ENCODE results near the gene TCF7L2.

The TCF7L2 gene

GRCh38 chr10:112963835-112964234 lies 13.8 kb downstream of the TCF7L2 start:
- DNase-seq (ENCODE audit: low read depth in 2 of 3, low spot score in 2 of 3), result no peak

- no peak for DNase-seq (ENCODE audit: low read depth in 2 of 3, low spot score in 2 of 3)
Measured at GRCh38 chr10:112964482-112964881, 14.4 kb downstream of the TCF7L2 start.

GRCh38 chr10:112966194-112966855 lies 16.3 kb downstream of the TCF7L2 start:
- DNase-seq (ENCODE audit: low read depth in 2 of 3, low spot score in 2 of 3), result no peak

- no peak for DNase-seq (ENCODE audit: low read depth in 2 of 3, low spot score in 2 of 3)
Measured at GRCh38 chr10:112967200-112967599, 17.2 kb downstream of the TCF7L2 start.

GRCh38 chr10:112969131-112969530 lies 19.1 kb downstream of the TCF7L2 start:
- DNase-seq (ENCODE audit: low read depth in 2 of 3, low spot score in 2 of 3), result no peak

GRCh38 chr10:112969542-112969941 lies 19.5 kb downstream of the TCF7L2 start:
- no peak for DNase-seq (ENCODE audit: low read depth in 2 of 3, low spot score in 2 of 3)

- no peak for DNase-seq (ENCODE audit: low read depth in 2 of 3, low spot score in 2 of 3)
Measured at GRCh38 chr10:112970021-112970420, 20.0 kb downstream of the TCF7L2 start.

- DNase-seq (ENCODE audit: low read depth in 2 of 3, low spot score in 2 of 3), result no peak
Measured at GRCh38 chr10:112972606-112973005, 22.6 kb downstream of the TCF7L2 start.

- DNase-seq (ENCODE audit: low read depth in 2 of 3, low spot score in 2 of 3), result no peak
Measured at GRCh38 chr10:112973046-112973445, 23.0 kb downstream of the TCF7L2 start.

GRCh38 chr10:112973805-112974204 lies 23.8 kb downstream of the TCF7L2 start:
- DNase-seq (ENCODE audit: low read depth in 2 of 3, low spot score in 2 of 3), result no peak

GRCh38 chr10:112977426-112977898 lies 27.4 kb downstream of the TCF7L2 start:
- no peak for DNase-seq (ENCODE audit: low read depth in 2 of 3, low spot score in 2 of 3)

- no peak for DNase-seq (ENCODE audit: low read depth in 2 of 3, low spot score in 2 of 3)
Measured at GRCh38 chr10:112979927-112980326, 29.9 kb downstream of the TCF7L2 start.

- DNase-seq (ENCODE audit: low read depth in 2 of 3, low spot score in 2 of 3), result no peak
Measured at GRCh38 chr10:112980937-112981336, 30.9 kb downstream of the TCF7L2 start.

GRCh38 chr10:112981553-112981952 lies 31.5 kb downstream of the TCF7L2 start:
- peak in 1 of 3 experiments; percentile 10 for DNase-seq (ENCODE audit: low read depth in 2 of 3, low spot score in 2 of 3)

GRCh38 chr10:112983444-112984056 lies 33.5 kb downstream of the TCF7L2 start:
- DNase-seq (ENCODE audit: low read depth in 2 of 3, low spot score in 2 of 3), result no peak

- DNase-seq (ENCODE audit: low read depth in 2 of 3, low spot score in 2 of 3), result no peak
Measured at GRCh38 chr10:112984756-112985155, 34.7 kb downstream of the TCF7L2 start.

GRCh38 chr10:112985690-112986543 lies 35.9 kb downstream of the TCF7L2 start:
- DNase-seq (ENCODE audit: low read depth in 2 of 3, low spot score in 2 of 3), result no peak

- no peak for DNase-seq (ENCODE audit: low read depth in 2 of 3, low spot score in 2 of 3)
Measured at GRCh38 chr10:112986544-112987190, 36.6 kb downstream of the TCF7L2 start.

- no peak for DNase-seq (ENCODE audit: low read depth in 2 of 3, low spot score in 2 of 3)
Measured at GRCh38 chr10:112988839-112989406, 38.9 kb downstream of the TCF7L2 start.

GRCh38 chr10:112989826-112990225 lies 39.8 kb downstream of the TCF7L2 start:
- DNase-seq (ENCODE audit: low read depth in 2 of 3, low spot score in 2 of 3), result no peak

- DNase-seq (ENCODE audit: low read depth in 2 of 3, low spot score in 2 of 3), result no peak
Measured at GRCh38 chr10:112990271-112990670, 40.2 kb downstream of the TCF7L2 start.
